ENCODE measurements around the gene KISS1R. TPM values are rescaled to one million over a fixed set of nuclear protein-coding genes. Genes with fewer than 3 reads are reported as not detected.

Gene KISS1R
- total RNA-seq, 1 donor from 2014 or later, result not detected

DNA sequence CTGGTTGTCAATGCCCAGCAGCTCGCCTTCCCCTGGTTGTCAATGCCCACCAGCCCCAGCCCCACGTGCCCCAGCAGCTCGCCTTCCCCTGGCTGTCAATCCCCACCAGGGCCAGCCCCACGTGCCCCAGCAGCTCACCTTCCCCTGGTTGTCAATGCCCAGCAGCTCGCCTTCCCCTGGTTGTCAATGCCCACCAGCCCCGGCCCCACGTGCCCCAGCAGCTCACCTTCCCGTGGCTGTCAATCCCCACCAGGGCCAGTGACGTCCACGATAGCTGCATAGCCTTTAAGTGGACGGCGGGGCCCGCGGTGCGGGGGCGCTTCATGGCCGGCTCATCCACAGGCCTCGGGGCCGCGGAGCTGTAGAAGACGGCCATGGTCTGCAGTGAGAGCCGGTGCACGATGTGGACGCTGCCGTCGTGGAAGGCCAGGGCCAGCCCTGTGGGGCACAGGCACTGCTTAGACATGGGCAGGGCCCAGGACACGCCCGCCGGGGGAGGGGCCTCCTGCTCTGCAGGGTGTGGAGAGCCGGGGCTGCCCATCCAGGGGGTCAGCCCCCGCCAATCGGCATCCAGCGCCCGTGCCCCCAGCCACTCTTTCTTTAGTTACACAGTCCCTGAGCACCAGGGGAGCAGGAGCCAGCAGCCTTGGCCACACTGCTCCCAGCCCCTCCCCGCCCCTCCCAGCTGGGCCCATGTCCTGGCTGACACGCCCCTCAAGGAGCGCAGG lies 37.3 kb upstream of the KISS1R start:
- Histone ChIP-seq H3K4me1 (no peaks in the 10 kb centered on the region), H3K27ac (replicated peaks) (no peak overlapping the region), H3K27me3 (ENCODE audit: low read depth) (no peaks in the 10 kb centered on the region), H3K9me3 (replicated peaks) (no peaks in the 10 kb centered on the region), H3K36me3 (peaks cover 64% of the 10 kb centered on the region), H3K4me3 (no peak overlapping the region)
- intact Hi-C loops (cut with micrococcal nuclease), result no loop called here
- no peak for DNase-seq
- TF ChIP-seq, protein P1, sequence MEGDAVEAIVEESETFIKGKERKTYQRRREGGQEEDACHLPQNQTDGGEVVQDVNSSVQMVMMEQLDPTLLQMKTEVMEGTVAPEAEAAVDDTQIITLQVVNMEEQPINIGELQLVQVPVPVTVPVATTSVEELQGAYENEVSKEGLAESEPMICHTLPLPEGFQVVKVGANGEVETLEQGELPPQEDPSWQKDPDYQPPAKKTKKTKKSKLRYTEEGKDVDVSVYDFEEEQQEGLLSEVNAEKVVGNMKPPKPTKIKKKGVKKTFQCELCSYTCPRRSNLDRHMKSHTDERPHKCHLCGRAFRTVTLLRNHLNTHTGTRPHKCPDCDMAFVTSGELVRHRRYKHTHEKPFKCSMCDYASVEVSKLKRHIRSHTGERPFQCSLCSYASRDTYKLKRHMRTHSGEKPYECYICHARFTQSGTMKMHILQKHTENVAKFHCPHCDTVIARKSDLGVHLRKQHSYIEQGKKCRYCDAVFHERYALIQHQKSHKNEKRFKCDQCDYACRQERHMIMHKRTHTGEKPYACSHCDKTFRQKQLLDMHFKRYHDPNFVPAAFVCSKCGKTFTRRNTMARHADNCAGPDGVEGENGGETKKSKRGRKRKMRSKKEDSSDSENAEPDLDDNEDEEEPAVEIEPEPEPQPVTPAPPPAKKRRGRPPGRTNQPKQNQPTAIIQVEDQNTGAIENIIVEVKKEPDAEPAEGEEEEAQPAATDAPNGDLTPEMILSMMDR (IDR thresholded peaks at IDR 0.05; ENCODE audit: borderline replicate concordance), result no peak

DNA sequence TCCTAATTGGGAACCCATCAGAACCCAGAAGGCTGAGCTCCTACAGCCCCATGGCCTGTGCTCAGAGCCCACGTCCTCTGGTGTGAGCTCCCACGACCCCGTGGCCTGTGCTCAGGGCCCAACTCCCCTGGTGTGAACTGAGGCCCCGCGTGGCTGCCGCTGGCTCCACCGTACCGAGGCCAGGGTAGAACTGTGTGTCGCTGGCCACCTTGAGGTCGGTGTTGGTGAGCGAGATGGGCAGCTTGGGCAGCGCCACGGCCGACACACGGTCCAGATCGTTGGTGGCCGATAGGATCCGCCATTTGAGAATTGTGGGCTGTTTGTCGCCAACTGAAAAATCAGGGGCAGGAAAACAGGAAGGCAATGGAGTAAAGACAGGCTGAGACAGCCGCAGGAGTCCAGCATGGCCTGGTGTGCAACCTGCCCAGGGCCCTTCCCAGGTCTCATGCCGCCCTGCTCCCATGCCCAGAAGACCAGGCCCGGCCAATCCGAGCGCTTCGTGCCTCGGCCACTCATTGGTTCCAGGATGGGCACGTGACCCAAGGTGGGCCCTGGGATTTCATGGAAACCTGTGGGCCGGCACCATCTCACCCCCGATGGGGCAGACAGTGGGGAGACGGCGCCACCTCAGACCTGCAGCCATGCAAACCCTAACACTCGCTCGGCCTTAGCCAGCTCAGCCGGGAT lies 35.6 kb upstream of the KISS1R start:
- DNase-seq, result no peak

DNA sequence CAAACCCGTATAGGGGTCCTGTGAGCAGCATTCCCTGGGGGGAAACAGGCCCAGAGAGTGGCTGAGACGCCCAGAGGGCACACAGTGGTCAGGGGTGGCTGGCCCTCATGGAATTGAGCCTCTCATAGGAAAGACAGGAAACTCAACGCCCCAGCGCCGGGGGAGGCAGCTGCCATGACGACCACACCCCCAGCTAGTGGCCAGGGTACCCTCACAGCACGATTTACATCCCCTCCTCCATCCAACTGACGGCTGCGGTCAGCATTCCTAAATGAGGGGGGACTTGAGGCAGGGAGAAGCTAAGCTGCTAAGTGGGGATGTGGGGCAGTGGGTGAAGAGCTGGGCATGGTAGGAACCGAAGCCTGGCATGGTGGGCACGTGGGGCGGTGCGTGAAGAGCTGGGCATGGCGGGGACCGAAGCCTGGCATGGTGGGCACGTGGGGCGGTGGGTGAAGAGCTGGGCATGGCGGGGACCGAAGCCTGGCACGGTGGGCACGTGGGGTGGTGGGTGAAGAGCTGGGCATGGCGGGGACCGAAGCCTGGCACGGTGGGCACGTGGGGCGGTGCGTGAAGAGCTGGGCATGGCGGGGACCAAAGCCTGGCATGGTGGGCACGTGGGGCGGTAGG lies 34.1 kb upstream of the KISS1R start:
- Histone ChIP-seq H3K36me3 (peaks cover 79% of the 10 kb centered on the region), H3K4me1 (no peaks in the 10 kb centered on the region), H3K4me3 (no peak overlapping the region), H3K27me3 (ENCODE audit: low read depth) (no peaks in the 10 kb centered on the region), H3K27ac (replicated peaks) (no peak overlapping the region), H3K9me3 (replicated peaks) (no peaks in the 10 kb centered on the region)
- no peak for DNase-seq
- intact Hi-C loops (cut with micrococcal nuclease), result no loop called here
- TF ChIP-seq, protein P1 (IDR thresholded peaks at IDR 0.05; ENCODE audit: borderline replicate concordance), result no peak

More for the DNA sequence above, 35.6 kb upstream of the KISS1R start:
- H3K9me3 ChIP-seq (replicated peaks), result no peaks in the 10 kb centered on the region
- no peaks in the 10 kb centered on the region for H3K4me1 ChIP-seq
- TF ChIP-seq, protein P1 (IDR thresholded peaks at IDR 0.05; ENCODE audit: borderline replicate concordance), result no peak
- H3K36me3 ChIP-seq, result peaks cover 72% of the 10 kb centered on the region
- no peaks in the 10 kb centered on the region for H3K27me3 ChIP-seq (ENCODE audit: low read depth)
- H3K27ac ChIP-seq (replicated peaks), result no peak overlapping the region
- intact Hi-C loops (cut with micrococcal nuclease), result no loop called here
- H3K4me3 ChIP-seq, result no peak overlapping the region

DNA sequence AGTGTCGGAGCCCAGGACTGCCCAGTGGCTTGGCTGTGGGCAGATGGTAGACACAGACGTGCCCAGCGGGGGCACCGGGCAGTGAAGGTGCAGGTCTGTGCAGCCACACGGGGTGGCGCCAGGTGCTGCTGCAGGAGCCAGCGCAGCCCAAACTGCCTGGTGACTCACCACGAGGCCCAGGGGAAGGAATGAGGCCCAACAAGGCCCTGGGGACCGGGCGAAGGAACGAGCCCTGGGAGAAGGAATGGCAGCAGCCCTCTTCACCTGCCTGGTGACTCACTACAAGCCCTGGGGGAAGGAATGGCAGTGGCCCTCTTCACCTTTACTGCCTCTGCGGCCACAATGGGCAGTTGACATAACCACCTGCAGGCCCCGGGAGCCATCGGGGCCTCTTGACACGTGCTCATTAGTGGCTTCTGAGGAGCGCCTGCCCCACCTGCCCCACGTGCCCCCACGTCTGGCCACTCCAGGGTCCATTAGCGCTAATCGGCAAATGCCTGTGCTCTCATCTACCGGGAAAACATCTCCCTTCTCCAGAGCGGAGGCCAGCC lies 33.4 kb upstream of the KISS1R start:
- H3K27me3 ChIP-seq (ENCODE audit: low read depth), result no peaks in the 10 kb centered on the region
- H3K36me3 ChIP-seq, result peaks cover 85% of the 10 kb centered on the region
- no peak overlapping the region for H3K27ac ChIP-seq (replicated peaks)
- H3K4me1 ChIP-seq, result no peaks in the 10 kb centered on the region
- DNase-seq, result no peak
- no peaks in the 10 kb centered on the region for H3K9me3 ChIP-seq (replicated peaks)
- intact Hi-C loops (cut with micrococcal nuclease), result no loop called here
- TF ChIP-seq, protein P1 (IDR thresholded peaks at IDR 0.05; ENCODE audit: borderline replicate concordance), result no peak
- no peak overlapping the region for H3K4me3 ChIP-seq

DNA sequence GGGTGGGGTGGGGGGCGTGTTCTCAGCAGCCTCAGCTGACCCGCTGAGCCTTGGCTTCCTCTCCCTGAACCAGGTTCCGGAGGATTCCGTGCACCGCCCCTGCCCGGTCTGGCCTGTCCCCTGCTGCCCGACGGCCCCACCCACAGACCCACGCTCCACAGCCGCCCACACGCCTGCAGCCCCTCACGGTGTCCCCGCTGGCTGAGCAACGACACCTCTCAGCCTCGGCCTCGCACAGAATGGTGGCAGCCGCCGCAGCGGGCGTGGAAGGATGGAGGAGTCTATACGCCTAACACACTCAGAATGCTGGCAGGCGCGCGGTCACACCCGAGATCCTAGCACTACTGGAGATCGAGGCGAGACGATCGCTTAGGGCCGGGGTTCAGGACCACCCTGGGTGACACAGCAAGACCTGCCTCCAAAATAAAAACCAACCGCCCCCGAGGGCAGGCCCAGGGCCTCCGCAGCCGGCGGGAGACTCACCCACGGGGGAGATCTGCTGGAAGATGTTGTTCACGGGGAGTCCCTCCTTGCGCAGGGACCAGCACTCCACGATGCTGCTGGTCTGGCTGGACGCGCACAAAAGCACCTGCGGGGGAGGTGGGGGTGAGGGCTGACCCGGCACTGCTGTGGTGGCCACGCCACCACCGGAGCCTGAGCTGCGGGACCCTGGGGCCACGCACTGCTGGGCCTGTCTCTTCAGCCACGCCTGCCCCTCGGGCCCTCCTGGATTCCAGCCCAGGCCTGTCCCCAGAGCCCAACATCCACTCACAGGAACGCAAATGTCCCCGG lies 32.5 kb upstream of the KISS1R start:
- no peak overlapping the region for H3K27ac ChIP-seq (replicated peaks)
- no peak overlapping the region for H3K4me3 ChIP-seq
- intact Hi-C loops (cut with micrococcal nuclease), result no loop called here
- H3K27me3 ChIP-seq (ENCODE audit: low read depth), result no peaks in the 10 kb centered on the region
- TF ChIP-seq, protein P1 (IDR thresholded peaks at IDR 0.05; ENCODE audit: borderline replicate concordance), result no peak
- peaks cover 91% of the 10 kb centered on the region for H3K36me3 ChIP-seq
- DNase-seq, result no peak
- no peaks in the 10 kb centered on the region for H3K4me1 ChIP-seq
- no peaks in the 10 kb centered on the region for H3K9me3 ChIP-seq (replicated peaks)

Measured in left ventricle myocardium inferior (tissue), 1 donor.